ENCODE measurements around the gene BOLA3.
"Not testable (repeated sequence)": the region's sequence is repeated elsewhere in the genome, so short reads cannot be mapped to it uniquely, and the experiment has no call there.

Gene BOLA3

GRCh38 chr2:74101574-74102300 is 46.0 kb downstream of the BOLA3 start:
- no peak for DNase-seq

GRCh38 chr2:74100254-74101216 is 47.2 kb downstream of the BOLA3 start:
- DNase-seq: no peak

GRCh38 chr2:74099835-74100234 is 47.9 kb downstream of the BOLA3 start:
- no peak for DNase-seq

- no peak for DNase-seq
These were observed 48.4 kb downstream of the BOLA3 start for GRCh38 chr2:74099271-74099670.

GRCh38 chr2:74097574-74097973 is 50.1 kb downstream of the BOLA3 start:
- no peak for DNase-seq

GRCh38 chr2:74096052-74096451 is 51.7 kb downstream of the BOLA3 start:
- DNase-seq: no peak

GRCh38 chr2:74095632-74096031 is 52.1 kb downstream of the BOLA3 start:
- no peak for DNase-seq

GRCh38 chr2:74094291-74094690 is 53.4 kb downstream of the BOLA3 start:
- DNase-seq: no peak

- no peak for DNase-seq
These were observed 53.9 kb downstream of the BOLA3 start for GRCh38 chr2:74093840-74094239.

- DNase-seq: no peak
These were observed 54.3 kb downstream of the BOLA3 start for GRCh38 chr2:74093426-74093825.

GRCh38 chr2:74092275-74092674 is 55.4 kb downstream of the BOLA3 start:
- no peak for DNase-seq

- DNase-seq: no peak
These were observed 56.3 kb downstream of the BOLA3 start for GRCh38 chr2:74091391-74091790.

- DNase-seq: no peak
These were observed 57.6 kb downstream of the BOLA3 start for GRCh38 chr2:74089816-74090745.

GRCh38 chr2:74088676-74089075 is 59.0 kb downstream of the BOLA3 start:
- DNase-seq: not testable (repeated sequence)

- no peak for DNase-seq
These were observed 60.0 kb downstream of the BOLA3 start for GRCh38 chr2:74087696-74088095.

- DNase-seq: no peak
These were observed 61.7 kb downstream of the BOLA3 start for GRCh38 chr2:74086021-74086420.
